A673 (cell line): ENCODE measurements around the gene HSF5. TPM values are rescaled to one million over a fixed set of nuclear protein-coding genes. Genes with fewer than 3 reads are reported as not detected.

Experiments
- BruUV-seq: library from RNA; stranded (reverse); fragments of 400-500 nt; replicated peaks from 2 replicates; lab custom pipeline; 2021; lab: Mats Ljungman, UMichigan
- CTCF ChIA-PET: fragments of 300-600 bp; sonication (Branson Sonifier 250); formaldehyde crosslinking; loops from one replicate; lab custom pipeline; 2022; ENCODE audit warnings: antibody characterized with exemption; lab: Charles Lee
- POLR2A ChIA-PET: fragments of 300-600 bp; sonication (Branson Sonifier 250); formaldehyde crosslinking; loops from one replicate; lab custom pipeline; 2022; ENCODE audit warnings: antibody characterized with exemption; ENCODE audit not compliant: low non-redundant PET; lab: Charles Lee
- DNase-seq: peaks from one replicate; pipeline ENCODE4 v3.0.0-alpha.2; 2015; ENCODE audit warnings: low spot score
- H3K27ac ChIP-seq: fragments of 200-600 bp; sonication (generic); 2 replicates; pipeline ENCODE4 v1.5.1; 2016; ENCODE audit warnings: mixed run types, low read depth, mild to moderate bottlenecking, mixed read lengths, antibody characterized with exemption, low read length; ENCODE audit not compliant: poor library complexity, severe bottlenecking
- H3K27me3 ChIP-seq: fragments of 200-600 bp; sonication (generic); replicated peaks from 2 replicates; pipeline ENCODE4 v1.6.1; 2017; ENCODE audit warnings: mixed run types, low read depth, mild to moderate bottlenecking, mixed read lengths, antibody characterized with exemption, low read length; ENCODE audit not compliant: insufficient read depth, poor library complexity
- H3K36me3 ChIP-seq: fragments of 200-600 bp; sonication (generic); 2 replicates; pipeline ENCODE4 v1.6.1; 2016; ENCODE audit warnings: mixed run types, mild to moderate bottlenecking, mixed read lengths, antibody characterized with exemption, low read length; ENCODE audit not compliant: insufficient read depth, poor library complexity, severe bottlenecking
- H3K4me1 ChIP-seq: fragments of 200-600 bp; sonication (generic); 2 replicates; pipeline ENCODE4 v1.6.1; 2017; ENCODE audit warnings: mixed run types, mild to moderate bottlenecking, mixed read lengths, antibody characterized with exemption, low read length; ENCODE audit not compliant: insufficient read depth, poor library complexity, severe bottlenecking
- H3K4me3 ChIP-seq: fragments of 200-600 bp; sonication (generic); 2 replicates; pipeline ENCODE4 v1.5.1; 2016; ENCODE audit warnings: low read depth, mixed run types, mild to moderate bottlenecking, mixed read lengths, low read length; ENCODE audit not compliant: poor library complexity, severe bottlenecking
- H3K9me3 ChIP-seq: fragments of 200-600 bp; sonication (generic); 2 replicates; pipeline ENCODE4 v1.6.1; 2016; ENCODE audit warnings: mixed run types, low read depth, mild to moderate bottlenecking, mixed read lengths, antibody characterized with exemption, low read length; ENCODE audit not compliant: poor library complexity, severe bottlenecking
- CTCF ChIP-seq: fragments of 300-800, 200-600 bp; sonication (generic); conservative IDR thresholded peaks from 2 replicates; pipeline ENCODE4 v1.5.1; 2017; ENCODE audit warnings: low read depth, mild to moderate bottlenecking, antibody characterized with exemption, low read length, moderate library complexity, mixed read lengths
- EZH2 ChIP-seq: fragments of 200-600 bp; sonication (generic); IDR thresholded peaks from 2 replicates; pipeline ENCODE4 v1.6.1; 2017; ENCODE audit warnings: borderline replicate concordance, low read depth, mild to moderate bottlenecking, mixed read lengths, antibody characterized with exemption, low read length; ENCODE audit not compliant: poor library complexity, severe bottlenecking
- intact Hi-C: fragments of 100-400 bp; cut with micrococcal nuclease; formaldehyde crosslinking; loops from one replicate; pipeline ENCODE4 v1.10.0; 2022; ENCODE audit not compliant: unreplicated experiment
- total RNA-seq: library from RNA; stranded (reverse); gene quantifications from 2 replicates; pipeline ENCODE4 v1.2.3, GENCODE V29; 2021

The HSF5 gene
- total RNA-seq, 1 experiment from 2014 or later, result 0.06 TPM

DNA sequence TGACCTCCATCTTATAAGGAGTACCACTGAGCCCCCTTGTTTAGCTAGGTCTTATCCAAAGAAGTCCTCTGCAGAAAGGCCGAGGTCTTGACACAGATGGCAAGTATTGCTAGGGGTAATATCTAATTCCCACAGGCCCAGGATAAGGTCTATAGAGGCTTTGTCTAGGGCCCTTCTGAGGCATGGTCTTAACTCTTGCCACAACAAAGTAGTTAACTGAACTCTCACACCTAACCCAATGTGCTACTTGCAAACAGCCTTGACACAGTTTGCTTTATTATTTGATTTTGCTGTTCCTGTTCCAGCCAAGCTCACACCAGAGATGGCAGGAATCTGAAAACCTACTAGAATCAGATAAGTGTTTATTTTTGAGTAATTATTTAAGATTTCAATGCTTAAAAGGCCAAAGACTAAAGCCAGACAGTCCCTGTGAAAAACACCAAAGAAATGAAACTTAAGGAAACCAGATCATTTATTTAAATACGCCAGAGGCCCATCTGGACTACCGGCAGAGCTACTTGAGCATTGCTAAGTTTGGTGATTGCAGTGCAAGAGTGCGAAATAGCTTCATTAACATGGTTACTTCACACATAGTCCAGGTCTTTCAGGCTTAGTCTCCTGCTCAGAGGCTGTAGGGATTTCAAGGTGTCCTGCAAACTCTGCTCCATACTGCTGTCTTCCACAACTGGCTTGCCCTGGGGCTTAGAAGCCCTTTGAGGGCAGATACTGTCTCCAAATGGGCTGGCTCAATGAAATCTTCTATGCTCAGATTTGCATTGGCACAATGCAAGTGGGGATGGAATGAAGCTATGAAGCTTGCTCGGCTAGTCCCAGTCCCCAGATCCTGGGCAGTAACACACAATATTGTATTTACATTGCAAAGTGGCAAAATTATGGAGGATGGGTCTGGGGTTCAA lies 107.7 kb downstream of the HSF5 start:
- H3K4me3 ChIP-seq, result no peak overlapping the region
- DNase-seq, result no peak
- H3K9me3 ChIP-seq, result no peaks in the 10 kb centered on the region
- peaks cover 17% of the 10 kb centered on the region for H3K27me3 ChIP-seq
- no peak overlapping the region for H3K27ac ChIP-seq
- intact Hi-C loops, result no loop called here
- H3K4me1 ChIP-seq, result no peaks in the 10 kb centered on the region
- H3K36me3 ChIP-seq, result no peaks in the 10 kb centered on the region
- TF ChIP-seq CTCF (no peak), EZH2 (no peak)
- BruUV-seq, result no TSS peak
- ChIA-PET CTCF (no interaction called here), POLR2A (no interaction called here)

GRCh38 chr17:58379511-58379824 lies 108.7 kb downstream of the HSF5 start:
- DNase-seq, result no peak
- ChIA-PET POLR2A (no interaction called here), CTCF (no interaction called here)
- Histone ChIP-seq H3K27ac (no peak overlapping the region), H3K9me3 (no peaks in the 10 kb centered on the region), H3K4me3 (no peak overlapping the region), H3K4me1 (no peaks in the 10 kb centered on the region), H3K27me3 (peaks cover 11% of the 10 kb centered on the region), H3K36me3 (no peaks in the 10 kb centered on the region)
- TF ChIP-seq CTCF (no peak), EZH2 (no peak)
- no TSS peak for BruUV-seq
- intact Hi-C loops, result no loop called here

- CTCF ChIA-PET, result no interaction called here
- no peak overlapping the region for H3K4me3 ChIP-seq
- peaks cover 5% of the 10 kb centered on the region for H3K27me3 ChIP-seq
- intact Hi-C loops, result no loop called here
- no TSS peak for BruUV-seq
- POLR2A ChIA-PET, result no interaction called here
- no peaks in the 10 kb centered on the region for H3K4me1 ChIP-seq
- no peak overlapping the region for H3K27ac ChIP-seq
- DNase-seq, result no peak
- H3K9me3 ChIP-seq, result no peaks in the 10 kb centered on the region
- no peak for TF ChIP-seq EZH2
- no peak for TF ChIP-seq CTCF
- no peaks in the 10 kb centered on the region for H3K36me3 ChIP-seq
Measured at GRCh38 chr17:58378733-58379510, 109.3 kb downstream of the HSF5 start.
